Daoy (cell line): ENCODE results near the gene SIL1. TPM values are rescaled to one million over a fixed set of nuclear protein-coding genes. Genes with fewer than 3 reads are reported as not detected.
"Not testable (repeated sequence)": the region's sequence is repeated elsewhere in the genome, so short reads cannot be mapped to it uniquely, and the experiment has no call there.

ENCODE experiments used
- DNase-seq: peaks from one replicate; pipeline ENCODE4 v3.0.0-alpha.2; 2015; ENCODE audit warnings: low read depth
- total RNA-seq: library from RNA; depleted of rRNA; stranded (reverse); fragments of >200 nt; shearing (Covaris generic); gene quantifications from 2 replicates; pipeline ENCODE4 v1.2.3, GENCODE V29; 2014

Gene SIL1
- total RNA-seq, 1 experiment from 2014 or later = 28.7 TPM

DNA sequence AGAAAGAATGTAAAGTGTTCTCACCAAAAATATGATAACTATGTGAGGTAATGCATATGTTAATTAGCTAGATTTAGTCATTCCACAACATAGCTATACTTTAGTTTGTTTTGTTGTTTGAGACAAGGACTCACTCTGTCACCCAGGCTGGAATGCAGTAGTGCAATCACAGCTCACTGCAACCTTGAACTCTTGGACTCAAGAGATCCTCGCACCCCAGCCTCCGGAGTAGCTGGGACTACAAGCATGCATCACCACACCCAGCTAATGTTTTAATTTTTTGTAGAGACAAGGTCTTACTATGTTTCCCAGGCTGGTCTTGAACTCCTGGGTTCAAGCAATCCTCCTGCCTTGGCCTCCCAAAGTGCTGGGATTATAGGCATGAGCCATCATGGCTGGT lies 124.2 kb downstream of the SIL1 start:
- not testable (repeated sequence) for DNase-seq

GRCh38 chr5:139068494-139069151 lies 129.5 kb downstream of the SIL1 start:
- DNase-seq = no peak

DNA sequence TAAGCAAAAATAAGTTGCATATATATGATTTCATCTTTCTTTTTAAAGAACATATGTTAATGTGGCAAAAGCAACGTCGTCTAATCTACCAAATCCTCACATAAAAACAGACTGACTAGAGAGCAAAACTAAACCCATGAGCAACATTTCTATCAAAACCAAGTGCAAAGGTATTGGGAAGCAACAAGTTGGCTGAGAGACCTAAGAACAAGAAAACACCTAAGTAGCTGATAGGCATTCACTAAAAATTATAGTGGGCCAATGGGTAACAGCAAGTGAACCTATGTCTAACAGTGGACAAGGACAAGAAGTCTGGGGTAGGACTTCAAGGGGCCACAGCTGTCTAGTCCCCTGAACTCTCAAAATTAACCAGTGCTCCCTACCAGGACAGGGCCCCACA lies 130.1 kb downstream of the SIL1 start:
- no peak for DNase-seq

DNA sequence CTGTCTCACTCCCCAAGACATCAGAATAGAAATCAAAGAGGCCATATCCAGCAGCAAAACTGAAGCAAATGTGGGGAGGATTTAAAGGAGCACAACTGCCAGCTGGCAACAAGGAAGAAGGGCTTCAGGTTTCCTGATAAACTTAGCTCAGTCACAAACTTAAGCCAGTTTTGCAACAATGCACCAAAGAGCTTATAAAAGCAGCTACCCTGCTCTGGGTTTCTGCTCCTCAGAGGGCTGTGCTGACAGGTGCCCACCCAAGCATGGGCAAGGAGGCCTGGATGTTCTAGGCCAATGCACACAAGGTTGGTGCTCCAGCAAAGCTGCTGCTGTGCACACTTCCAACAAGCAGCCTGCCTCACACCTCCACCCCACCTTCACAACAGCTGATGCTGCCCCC lies 132.9 kb downstream of the SIL1 start:
- no peak for DNase-seq

DNA sequence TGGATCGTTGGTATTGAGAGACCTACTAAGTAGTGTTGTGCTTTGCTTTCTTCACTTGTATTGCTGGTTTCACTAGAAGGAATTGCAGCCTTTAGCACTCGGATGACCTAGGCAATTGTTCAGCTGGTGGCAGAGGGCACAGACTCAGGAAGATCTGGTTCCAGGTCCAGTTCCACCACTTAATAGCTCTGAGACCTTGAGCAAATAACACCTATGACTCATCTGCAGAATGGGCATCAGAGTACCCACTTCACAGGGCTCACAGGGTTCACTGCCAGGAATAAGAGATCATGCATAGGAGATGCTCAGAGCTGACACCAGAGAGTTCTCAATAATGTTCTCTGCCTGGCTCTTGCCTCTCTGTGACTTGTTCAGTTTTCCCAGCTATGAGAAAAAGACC lies 133.6 kb downstream of the SIL1 start:
- DNase-seq = no peak

DNA sequence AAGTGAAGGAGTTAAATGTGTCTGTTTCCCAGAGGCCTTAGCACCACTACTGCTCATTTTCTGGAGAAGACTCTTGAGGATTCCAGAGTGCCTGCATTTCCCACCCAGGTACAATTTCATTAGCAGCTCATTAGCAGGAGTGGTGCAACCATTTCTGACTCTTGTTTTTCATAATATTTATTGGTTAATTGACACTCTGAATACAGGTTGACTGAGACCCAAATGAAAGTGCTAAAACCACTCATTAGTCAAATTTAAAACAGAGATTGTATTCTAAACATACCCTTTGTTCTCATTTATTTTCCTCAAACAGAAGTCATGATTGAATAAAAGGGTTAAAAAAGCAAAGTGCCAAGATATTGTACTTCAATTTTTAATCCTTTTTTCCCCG lies 134.5 kb downstream of the SIL1 start:
- DNase-seq = no peak

- DNase-seq = no peak
Observed at GRCh38 chr5:139062910-139063663, 135.1 kb downstream of the SIL1 start.

DNA sequence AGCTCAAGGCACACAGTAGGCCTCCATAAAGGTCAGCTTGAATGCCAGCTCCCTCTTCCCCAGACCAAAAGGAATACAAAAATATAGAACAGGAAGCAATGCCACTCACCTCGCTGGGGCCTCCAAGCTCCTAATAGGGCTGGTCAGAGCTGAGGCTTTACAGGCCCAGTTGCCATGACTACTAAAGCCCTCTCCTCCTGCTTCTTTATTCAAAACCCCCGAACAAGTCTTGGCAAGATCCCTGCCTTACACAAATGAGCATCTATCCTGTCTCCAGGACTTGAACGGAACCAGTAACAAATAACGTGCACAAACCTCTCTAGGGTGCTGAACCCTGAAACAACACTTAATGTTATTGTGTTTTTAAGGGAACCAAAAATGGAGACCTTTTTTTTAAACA lies 136.3 kb downstream of the SIL1 start:
- no peak for DNase-seq

DNA sequence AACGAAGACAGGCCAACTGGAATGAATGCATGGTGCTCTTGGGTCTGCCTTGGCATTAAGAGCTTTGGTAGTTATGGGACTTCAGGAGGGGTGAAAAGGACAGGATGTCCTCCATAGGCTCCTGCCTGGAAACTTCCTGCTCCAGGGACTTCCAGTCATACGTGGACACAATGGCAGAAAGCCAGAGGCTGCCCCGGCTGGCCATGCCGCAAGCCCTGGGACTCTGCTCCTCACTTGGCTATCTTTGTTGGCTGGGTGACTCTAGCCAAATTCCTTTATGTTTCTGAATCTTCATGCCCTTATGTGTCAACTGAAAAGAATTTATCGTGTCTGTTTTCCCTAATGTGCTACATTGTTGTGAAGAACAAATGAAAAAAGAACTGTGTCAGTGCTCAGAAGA lies 136.9 kb downstream of the SIL1 start:
- DNase-seq = peak; percentile 49

- no peak for DNase-seq
Observed at GRCh38 chr5:139058121-139058520, 140.0 kb downstream of the SIL1 start.

DNA sequence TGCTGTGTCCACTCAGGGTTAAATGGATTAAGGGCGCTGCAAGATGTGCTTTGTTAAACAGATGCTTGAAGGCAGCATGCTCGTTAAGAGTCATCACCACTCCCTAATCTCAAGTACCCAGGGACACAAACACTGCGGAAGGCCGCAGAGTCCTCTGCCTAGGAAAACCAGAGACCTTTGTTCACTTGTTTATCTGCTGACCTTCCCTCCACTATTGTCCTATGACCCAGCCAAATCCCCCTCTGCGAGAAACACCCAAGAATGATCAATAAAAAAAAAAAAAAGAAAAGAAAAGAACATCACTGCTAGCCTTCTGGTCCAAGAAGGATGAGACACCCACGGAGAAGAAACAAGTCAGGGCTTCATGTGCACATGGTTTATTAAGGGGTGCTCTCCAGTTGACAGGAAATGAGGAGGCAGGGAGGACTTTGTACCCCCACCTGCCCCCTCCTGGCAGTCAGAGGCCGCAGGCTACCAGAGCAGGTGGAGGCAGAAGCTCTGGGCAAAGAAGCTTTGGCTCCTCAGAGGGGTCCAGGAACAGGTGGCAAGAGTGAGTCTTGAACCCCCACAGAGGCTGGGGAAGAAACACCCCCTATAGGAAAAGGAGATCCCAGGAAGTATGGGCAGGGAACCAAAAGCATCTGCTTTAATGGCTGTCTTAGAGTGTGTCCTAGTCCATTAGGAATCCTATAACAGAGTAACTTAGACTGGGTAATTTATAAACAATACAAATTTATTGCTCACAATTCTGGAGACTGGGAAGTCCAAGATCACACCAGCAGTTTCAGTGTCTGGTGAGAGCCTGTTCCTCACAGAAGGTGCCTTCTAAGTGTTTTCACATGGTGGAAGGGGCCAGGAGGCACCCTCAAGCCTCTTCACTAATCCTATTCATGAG lies 140.9 kb downstream of the SIL1 start:
- DNase-seq = not testable (repeated sequence)

- DNase-seq = no peak
Observed at GRCh38 chr5:139052975-139053374, 145.2 kb downstream of the SIL1 start.

GRCh38 chr5:139051392-139051791 lies 146.8 kb downstream of the SIL1 start:
- no peak for DNase-seq

DNA sequence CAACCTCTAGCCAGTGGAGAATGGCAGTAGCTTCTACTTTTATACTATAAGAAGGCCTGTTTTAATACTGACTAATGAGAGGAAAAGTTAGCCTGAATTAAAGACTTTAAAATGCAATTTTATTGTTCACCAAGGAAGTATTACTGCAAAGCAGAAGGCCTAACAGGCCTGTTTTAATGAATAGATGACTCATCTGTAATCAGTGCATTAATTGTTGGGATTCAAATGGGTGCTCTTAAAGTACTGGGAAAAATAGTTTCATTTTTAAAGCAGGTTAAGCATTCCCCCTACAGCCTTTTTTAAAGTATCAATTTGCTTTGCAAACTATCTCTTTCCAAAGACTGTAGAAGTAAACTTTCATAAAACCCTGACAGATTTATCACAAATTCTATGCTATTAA lies 147.7 kb downstream of the SIL1 start:
- no peak for DNase-seq

- DNase-seq = no peak
Observed at GRCh38 chr5:139049780-139050179, 148.4 kb downstream of the SIL1 start.

DNA sequence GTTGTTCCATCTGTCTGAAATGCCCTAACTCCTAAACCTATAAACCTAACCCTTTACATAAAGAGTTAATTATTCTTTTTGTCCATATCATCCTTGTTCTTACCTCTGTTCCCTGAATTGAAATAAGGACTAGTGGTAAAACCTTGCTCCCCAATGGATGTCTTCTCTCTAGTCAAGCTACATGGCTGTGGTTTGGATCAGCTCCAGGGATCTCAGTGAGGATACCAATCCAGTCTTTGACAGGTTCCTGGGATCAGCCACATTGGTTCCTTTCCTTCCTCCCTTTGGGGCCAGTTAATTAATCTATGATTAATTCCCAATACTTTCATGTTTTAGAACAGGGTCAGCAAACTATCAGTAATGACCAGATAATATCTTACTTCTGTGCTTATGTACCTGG lies 151.6 kb downstream of the SIL1 start:
- no peak for DNase-seq

GRCh38 chr5:139043157-139043905 lies 154.8 kb downstream of the SIL1 start:
- DNase-seq = no peak

DNA sequence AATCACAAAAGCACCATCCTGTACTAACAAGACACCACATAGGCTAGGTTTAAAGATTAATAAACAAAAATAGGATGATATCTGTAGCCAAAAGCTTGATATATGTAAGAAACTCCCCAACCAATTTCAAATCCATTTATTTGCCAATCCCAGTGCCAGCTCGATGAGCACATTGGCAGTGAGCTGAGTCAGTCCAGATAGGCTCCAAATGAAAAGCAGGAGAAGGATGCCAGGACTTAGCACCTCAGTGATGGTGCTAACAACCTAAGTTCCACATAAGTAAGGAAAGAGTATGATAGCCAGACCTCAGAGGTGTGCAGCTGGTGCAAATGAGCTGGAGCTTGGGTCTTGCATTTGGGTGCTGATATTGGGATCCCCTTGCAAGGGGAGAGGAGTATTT lies 158.1 kb downstream of the SIL1 start:
- no peak for DNase-seq

DNA sequence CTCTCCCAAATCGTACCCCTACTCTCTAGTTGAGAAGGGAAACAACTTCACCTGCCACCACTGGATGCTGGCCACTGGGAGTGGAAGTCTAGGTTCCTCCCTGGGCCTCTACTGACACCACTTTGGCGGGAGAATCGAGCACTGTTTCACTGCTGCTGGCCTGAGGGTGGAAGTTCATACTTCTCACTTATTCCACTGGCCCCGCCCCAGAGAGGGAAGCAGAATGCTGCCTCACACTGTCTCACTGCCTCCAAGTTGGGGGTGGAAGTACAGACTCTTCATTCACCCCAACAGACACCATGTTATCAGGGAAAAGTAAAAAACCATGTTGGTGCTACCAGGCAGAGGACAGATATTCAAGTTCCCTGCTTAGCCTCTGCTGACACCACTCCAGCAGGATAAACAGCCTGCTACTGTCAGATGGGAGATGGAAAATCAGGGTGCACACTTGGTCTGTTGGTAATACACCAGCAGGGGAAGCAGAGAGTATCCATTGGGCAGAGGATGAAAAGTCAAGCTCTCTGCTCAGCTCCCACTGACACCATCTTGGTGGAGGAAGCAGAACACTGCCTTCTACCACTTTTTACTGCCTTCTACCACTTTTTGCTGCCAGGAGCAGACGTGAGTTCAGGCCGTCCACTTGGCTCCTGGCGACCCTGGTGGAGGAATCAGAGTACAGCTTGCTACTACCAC lies 159.4 kb downstream of the SIL1 start:
- DNase-seq = no peak

DNA sequence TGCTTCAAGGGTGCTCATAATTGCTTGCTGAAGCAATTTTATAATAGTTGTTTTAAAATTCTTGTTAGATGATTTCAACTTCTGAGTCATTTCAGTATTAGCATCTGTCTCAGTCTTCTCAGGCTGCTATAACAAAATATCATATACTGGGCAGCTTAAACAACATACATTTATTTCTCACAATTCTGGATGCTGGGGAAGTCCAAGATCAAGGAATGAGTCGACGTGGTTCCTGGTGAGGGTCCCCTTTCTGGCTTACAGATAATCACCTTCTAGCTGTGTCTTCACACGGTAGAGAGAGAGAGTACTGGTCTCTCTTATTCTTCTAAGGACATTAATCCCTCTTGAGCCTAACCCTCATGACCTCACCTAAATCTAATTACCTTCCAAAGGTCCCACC lies 160.4 kb downstream of the SIL1 start:
- no peak for DNase-seq

GRCh38 chr5:139036332-139036731 lies 161.8 kb downstream of the SIL1 start:
- not testable (repeated sequence) for DNase-seq
